B cell (primary cell): ENCODE measurements around the gene BBIP1. TPM values are rescaled to one million over a fixed set of nuclear protein-coding genes. Genes with fewer than 3 reads are reported as not detected.
"Not testable (repeated sequence)": the region's sequence is repeated elsewhere in the genome, so short reads cannot be mapped to it uniquely, and the experiment has no call there.

Experiments used
- ATAC-seq: fragments of 200-7000 bp; cut with Tn5 transposase; one replicate; pipeline ENCODE4 v1.10.0; 2021; ENCODE audit warnings: low read depth, mild to moderate bottlenecking, moderate number of reproducible peaks, moderate library complexity
- CTCF ChIA-PET: fragments of 350-600 bp; sonication (Branson Sonifier 250); formaldehyde crosslinking; loops from one replicate; lab custom pipeline; 2021; ENCODE audit warnings: antibody characterized with exemption, inconsistent platforms; lab: Charles Lee
- POLR2A ChIA-PET: fragments of 350-600 bp; sonication (Branson Sonifier 250); formaldehyde crosslinking; loops from one replicate; lab custom pipeline; 2021; ENCODE audit warnings: antibody characterized with exemption; lab: Charles Lee
- DNase-seq: peaks from one replicate; pipeline ENCODE4 v3.0.0; 2013
- H2AFZ ChIP-seq: 2 replicates; pipeline ENCODE4 v1.6.1; 2012; ENCODE audit warnings: mild to moderate bottlenecking, low read depth, low read length; ENCODE audit not compliant: insufficient read depth, poor library complexity, severe bottlenecking
- H3K27ac ChIP-seq, 2 donors: 1 replicate in 1 of 2; 2 replicates in 1 of 2; pipeline ENCODE4 v1.5.1; 2012 to 2013; ENCODE audit warnings: low read length in 2 of 2, mild to moderate bottlenecking in 2 of 2, moderate library complexity in 1 of 2
- H3K27me3 ChIP-seq, 4 experiments: fragments of 200-600 bp in 1 of 4; sonication (generic) in 1 of 4; replicated peaks in 1 of 4; 1 replicate in 2 of 4; 2 replicates in 2 of 4; pipeline versions ENCODE4 v1.6.1 to v1.7.0; 2013 to 2016; ENCODE audit warnings: low read length in 3 of 4, mild to moderate bottlenecking in 2 of 4, mixed read lengths in 1 of 4, moderate library complexity in 1 of 4; ENCODE audit not compliant: insufficient read depth in 4 of 4, control insufficient read depth in 3 of 4; ENCODE audit errors: control extremely low read depth in 1 of 4
- H3K36me3 ChIP-seq, 2 experiments: replicated peaks in 1 of 2; 1 replicate in 1 of 2; 2 replicates in 1 of 2; pipeline versions ENCODE4 v1.6.1 to v1.7.1; 2013; ENCODE audit warnings: low read length in 1 of 2; ENCODE audit not compliant: insufficient read depth in 2 of 2, control insufficient read depth in 1 of 2; ENCODE audit errors: control extremely low read depth in 1 of 2, extremely low read depth in 1 of 2
- H3K4me1 ChIP-seq, 2 donors: fragments of 200-600 bp in 1 of 2; sonication (generic) in 1 of 2; 1 replicate in 1 of 2; 2 replicates in 1 of 2; pipeline versions ENCODE4 v1.5.1 to v1.6.1; 2013 to 2017; ENCODE audit warnings: low read length in 2 of 2; ENCODE audit not compliant: control insufficient read depth in 2 of 2, insufficient read depth in 2 of 2
- H3K4me2 ChIP-seq: replicated peaks from 2 replicates; pipeline ENCODE3; 2012; ENCODE audit warnings: mild to moderate bottlenecking, low read depth, low read length; ENCODE audit not compliant: poor library complexity, severe bottlenecking
- H3K4me3 ChIP-seq, 5 experiments: fragments of 200-600 bp in 1 of 5; sonication (generic) in 1 of 5; 1 replicate in 3 of 5; 2 replicates in 2 of 5; pipeline versions ENCODE4 v1.5.1 to v1.7.0; 2011 to 2016; ENCODE audit warnings: low read length in 4 of 5, mild to moderate bottlenecking in 4 of 5, low read depth in 2 of 5, control low read depth in 1 of 5, moderate library complexity in 1 of 5; ENCODE audit not compliant: insufficient read depth in 1 of 5; ENCODE audit errors: control extremely low read depth in 1 of 5, extremely low read depth in 1 of 5
- H3K79me2 ChIP-seq: fragments of 200-600 bp; sonication (generic); one replicate; pipeline ENCODE4 v1.6.0; 2016; ENCODE audit warnings: low read length; ENCODE audit not compliant: control insufficient read depth, insufficient read depth
- H3K9ac ChIP-seq: fragments of 200-600 bp; sonication (generic); 2 replicates; pipeline ENCODE4 v1.6.1; 2017; ENCODE audit warnings: mild to moderate bottlenecking, low read length, moderate library complexity
- H3K9me3 ChIP-seq, 3 donors: one replicate each; pipeline versions ENCODE4 v1.6.1 to v1.7.1; 2013; ENCODE audit warnings: low read length in 2 of 3; ENCODE audit not compliant: control insufficient read depth in 2 of 3, insufficient read depth in 1 of 3; ENCODE audit errors: control extremely low read depth in 1 of 3
- H4K20me1 ChIP-seq: 2 replicates; pipeline ENCODE4 v1.6.0; 2012; ENCODE audit warnings: mild to moderate bottlenecking, low read length; ENCODE audit not compliant: insufficient read depth, control insufficient read depth, poor library complexity, severe bottlenecking
- H3K27ac Mint-ChIP-seq: one replicate; pipeline ENCODE4 v1.8.0; 2021; ENCODE audit warnings: mixed read lengths
- H3K27me3 Mint-ChIP-seq: one replicate; pipeline ENCODE4 v1.8.0; 2021; ENCODE audit warnings: mixed read lengths
- H3K4me1 Mint-ChIP-seq: one replicate; pipeline ENCODE4 v1.8.0; 2021; ENCODE audit warnings: mixed read lengths
- H3K4me3 Mint-ChIP-seq: one replicate; pipeline ENCODE4 v1.8.0; 2021; ENCODE audit warnings: mixed read lengths
- H3K9me3 Mint-ChIP-seq: one replicate; pipeline ENCODE4 v1.8.0; 2022; ENCODE audit warnings: mixed read lengths; ENCODE audit not compliant: insufficient read depth
- CTCF ChIP-seq: fragments of 200-600 bp; IDR thresholded peaks from one replicate; pipeline ENCODE4 v1.8.0; 2022; ENCODE audit warnings: antibody characterized with exemption, mild to moderate bottlenecking
- EZH2 ChIP-seq: IDR thresholded peaks from 2 replicates; pipeline ENCODE4 v1.6.1; 2012; ENCODE audit warnings: borderline replicate concordance, low read depth, mild to moderate bottlenecking, moderate library complexity, low read length; ENCODE audit not compliant: insufficient read depth, poor library complexity, severe bottlenecking
- WGBS: methylation state at CpG from one replicate; pipeline ENCODE4 v1.1.5; 2013; ENCODE audit warnings: missing lambda C conversion rate; ENCODE audit not compliant: insufficient coverage; 5-methylcytosine and 5-hydroxymethylcytosine counted together
- intact Hi-C: fragments of 100-400 bp; cut with micrococcal nuclease; formaldehyde crosslinking; loops from one replicate; pipeline ENCODE4 v1.10.0; 2022
- polyA plus RNA-seq: library from polyadenylated mRNA; depleted of rRNA; stranded (reverse); fragments of >200 nt; gene quantifications from 2 replicates; pipeline ENCODE4 v1.2.3, GENCODE V29; 2012
- total RNA-seq, 2 donors: library from RNA; stranded (reverse); fragments of 120-200 nt in 1 of 2; gene quantifications; 1 replicate in 1 of 2; 2 replicates in 1 of 2; pipeline versions ENCODE4 v1.2.3 to v1.2.4, GENCODE V29; 2013 to 2022

Gene BBIP1
- total and polyA plus RNA-seq, 2 donors (not counting 1 experiment from before 2014, with no cell fraction given): 10.6 to 46.1 TPM

GRCh38 chr10:110916554-110917346 lies 2.2 kb downstream of the BBIP1 start:
- ChIA-PET CTCF (interaction anchor here (0.9 to 3.3 kb wide), 4 partner anchors 14 to 170 kb away, joined by 4 to 26 read pairs (median 10); no protein-coding TSS in a partner anchor), POLR2A (no interaction called here)
- Histone ChIP-seq H3K36me3 (peaks cover 4% of the 10 kb centered on the region in 2 experiments), H3K4me2 (no peak overlapping the region), H3K27me3 (no peaks in the 10 kb centered on the region), H3K9ac (no peak overlapping the region), H4K20me1 (peaks cover 10% of the 10 kb centered on the region), H3K4me3 (no peak overlapping the region), H2AFZ (no peak overlapping the region), H3K27ac (no peak overlapping the region), H3K79me2 (peaks cover 31% of the 10 kb centered on the region), H3K4me1 (peaks cover 16% of the 10 kb centered on the region in 2 donors), H3K9me3 (no peaks in the 10 kb centered on the region)
- Mint-ChIP-seq H3K27me3 (no peaks in the 10 kb centered on the region), H3K27ac (no peak overlapping the region), H3K9me3 (no peaks in the 10 kb centered on the region), H3K4me1 (peaks cover 36% of the 10 kb centered on the region), H3K4me3 (no peak overlapping the region)
- intact Hi-C loops: no loop called here
- TF ChIP-seq CTCF: no peak
- TF ChIP-seq EZH2: no peak
- WGBS: no CpG with 5 or more reads among the region's 3 CpGs
- ATAC-seq (no peak), DNase-seq (no peak)

- H3K9me3 Mint-ChIP-seq, H3K9me3 ChIP-seq, H3K27me3 ChIP-seq, H3K4me3 ChIP-seq, H3K36me3 ChIP-seq, H3K27ac ChIP-seq, H4K20me1 ChIP-seq, H3K4me3 Mint-ChIP-seq, DNase-seq, H3K9ac ChIP-seq, H2AFZ ChIP-seq, ATAC-seq, POLR2A ChIA-PET, CTCF ChIA-PET, H3K4me2 ChIP-seq, H3K27ac Mint-ChIP-seq, H3K27me3 Mint-ChIP-seq, intact Hi-C loops: not testable (repeated sequence)
- Histone ChIP-seq H3K4me1 (peaks cover 7 to 16% of the 10 kb centered on the region in 2 donors), H3K79me2 (peaks cover 19% of the 10 kb centered on the region)
- H3K4me1 Mint-ChIP-seq: peaks cover 27% of the 10 kb centered on the region
- WGBS: no CpG with 5 or more reads among the region's 4 CpGs
Observed at GRCh38 chr10:110915600-110915999, 3.4 kb downstream of the BBIP1 start.
